HL-60 (cell line): ENCODE data around the gene RERG.

ENCODE experiments used
- CTCF ChIP-seq: IDR thresholded peaks from one replicate; pipeline ENCODE4 v1.5.1; 2011; ENCODE audit warnings: low read length, control low read depth, inconsistent platforms; ENCODE audit not compliant: insufficient read depth
- POLR2AphosphoS5 ChIP-seq: IDR thresholded peaks from 2 replicates; pipeline ENCODE4 v1.6.1; 2012; ENCODE audit warnings: low read depth

GRCh38 chr12:15222219-15222618, 1.0 kb upstream of the RERG start:
- TF ChIP-seq CTCF (no peak), POLR2AphosphoS5 (no peak)
